OCI-LY3 (cell line): ENCODE measurements around the gene SAMD4A.

Source experiments
- H2AFZ ChIP-seq: fragments of 200-600, 300-600 bp; shearing (Covaris generic); 2 replicates; pipeline ENCODE4 v1.6.0; 2014; ENCODE audit warnings: antibody characterized with exemption, low read depth, low read length
- H3K27ac ChIP-seq: fragments of 200-600, 300-600 bp; sonication (generic); 2 replicates; pipeline ENCODE4 v1.5.1; 2014; ENCODE audit warnings: mild to moderate bottlenecking, low read length, moderate library complexity, mixed read lengths
- H3K27me3 ChIP-seq: fragments of 200-600, 300-600 bp; sonication (generic); 2 replicates; pipeline ENCODE4 v1.6.1; 2014; ENCODE audit warnings: low read depth, low read length, mixed read lengths
- H3K36me3 ChIP-seq: fragments of 200-600, 300-600 bp; sonication (generic); replicated peaks from 2 replicates; pipeline ENCODE3; 2014; ENCODE audit warnings: low read depth, low read length, mixed read lengths
- H3K4me1 ChIP-seq: fragments of 300-600, 200-600 bp; sonication (generic); 2 replicates; pipeline ENCODE4 v1.6.1; 2014; ENCODE audit warnings: low read length, mixed read lengths
- H3K4me2 ChIP-seq: fragments of 200-600, 300-600 bp; sonication (generic); 2 replicates; pipeline ENCODE4 v1.6.1; 2014; ENCODE audit warnings: low read length, mixed read lengths
- H3K4me3 ChIP-seq: fragments of 300-600, 200-600 bp; sonication (generic); 2 replicates; pipeline ENCODE4 v1.5.1; 2014; ENCODE audit warnings: antibody characterized with exemption, mild to moderate bottlenecking, low read length, moderate library complexity
- H3K79me2 ChIP-seq: fragments of 300-600, 200-600 bp; shearing (Covaris generic); 2 replicates; pipeline ENCODE4 v1.6.1; 2014; ENCODE audit warnings: mild to moderate bottlenecking, low read length, mixed read lengths
- H3K9ac ChIP-seq: fragments of 300-600, 200-600 bp; shearing (Covaris generic); 2 replicates; pipeline ENCODE4 v1.6.0; 2014; ENCODE audit warnings: mild to moderate bottlenecking, low read length, moderate library complexity
- H3K9me3 ChIP-seq: fragments of 200-600, 300-600 bp; shearing (Covaris generic); 2 replicates; pipeline ENCODE4 v1.6.1; 2014; ENCODE audit warnings: low read length, mixed read lengths; ENCODE audit not compliant: insufficient read depth
- H4K20me1 ChIP-seq: fragments of 200-600, 300-600 bp; sonication (generic); 2 replicates; pipeline ENCODE4 v1.6.1; 2016; ENCODE audit warnings: low read length, mixed read lengths; ENCODE audit not compliant: insufficient read depth
- CTCF ChIP-seq: fragments of 200-600, 300-600 bp; sonication (generic); IDR thresholded peaks from 2 replicates; pipeline ENCODE4 v1.5.1; 2014; ENCODE audit warnings: antibody characterized with exemption, low read length, low read depth
- EZH2phosphoT487 ChIP-seq: fragments of 200-600 bp; shearing (Covaris generic); IDR thresholded peaks from 2 replicates; pipeline ENCODE4 v1.6.1; 2018; ENCODE audit warnings: antibody characterized with exemption, mixed run types, low read depth

SAMD4A gene

GRCh38 chr14:54556535-54556934, 10.4 kb upstream of the SAMD4A start:
- Histone ChIP-seq H3K4me1 (no peaks in the 10 kb centered on the region; the same call in 1 of the 2 replicates), H3K9ac (no peak overlapping the region), H3K4me3 (no peak overlapping the region), H3K27me3 (peaks cover 7% of the 10 kb centered on the region), H3K4me2 (no peak overlapping the region), H3K27ac (no peak overlapping the region), H2AFZ (no peak overlapping the region), H3K79me2 (no peaks in the 10 kb centered on the region), H4K20me1 (no peaks in the 10 kb centered on the region), H3K9me3 (no peaks in the 10 kb centered on the region), H3K36me3 (no peaks in the 10 kb centered on the region)
- TF ChIP-seq EZH2phosphoT487 (no peak), CTCF (no peak)

GRCh38 chr14:54562334-54562733, 4.6 kb upstream of the SAMD4A start:
- H4K20me1 ChIP-seq = no peaks in the 10 kb centered on the region
- no peak overlapping the region for H3K4me3 ChIP-seq
- no peaks in the 10 kb centered on the region for H3K36me3 ChIP-seq
- TF ChIP-seq EZH2phosphoT487 (no peak), CTCF (no peak)
- H2AFZ ChIP-seq = no peak overlapping the region
- H3K27me3 ChIP-seq = peaks cover 16% of the 10 kb centered on the region
- H3K4me1 ChIP-seq = peaks cover 10% of the 10 kb centered on the region
- H3K9me3 ChIP-seq = no peaks in the 10 kb centered on the region
- H3K27ac ChIP-seq = no peak overlapping the region
- no peaks in the 10 kb centered on the region for H3K79me2 ChIP-seq
- H3K4me2 ChIP-seq = no peak overlapping the region
- no peak overlapping the region for H3K9ac ChIP-seq

DNA sequence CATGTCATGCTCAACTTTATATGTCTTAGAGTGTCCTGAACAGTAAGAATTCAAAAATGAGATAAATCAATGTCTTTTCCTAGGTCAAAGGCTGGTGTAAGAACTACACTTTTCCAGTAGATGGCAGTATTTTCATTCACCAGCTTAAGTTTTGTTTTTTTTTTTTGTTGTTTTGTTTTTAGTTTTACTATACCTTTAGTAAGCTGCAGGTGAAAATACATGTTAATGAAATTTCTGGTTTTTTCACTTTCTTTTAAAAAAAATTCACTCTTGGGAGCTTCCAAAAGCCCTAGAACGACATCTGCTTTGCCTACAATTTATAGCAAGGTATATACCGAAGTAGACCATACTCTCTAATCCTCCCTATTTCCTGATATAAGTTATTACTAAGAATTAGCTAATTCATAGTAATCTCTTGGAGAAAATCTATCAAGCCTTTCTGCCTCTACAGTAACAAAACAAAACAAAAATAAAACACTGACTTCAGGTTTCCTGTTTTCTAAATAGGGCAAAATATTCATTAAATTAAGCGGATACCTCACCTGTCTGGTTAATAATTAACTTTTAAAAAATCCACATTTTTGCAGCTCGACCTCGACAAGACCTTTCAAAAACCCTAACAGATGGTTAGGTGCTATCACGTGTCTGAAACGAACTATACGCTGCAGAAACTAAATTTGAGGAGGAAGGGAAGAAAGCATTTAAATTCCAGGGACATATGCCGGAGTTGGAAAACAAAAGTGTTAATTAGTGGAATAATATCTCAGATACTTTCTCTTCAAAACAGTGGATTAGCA, 2.7 kb upstream of the SAMD4A start:
- Histone ChIP-seq H3K9ac (no peak overlapping the region), H4K20me1 (no peaks in the 10 kb centered on the region), H2AFZ (no peak overlapping the region), H3K4me1 (peaks cover 10% of the 10 kb centered on the region), H3K79me2 (no peaks in the 10 kb centered on the region), H3K27me3 (peaks cover 24% of the 10 kb centered on the region), H3K4me3 (peak overlapping the region; percentile 90), H3K4me2 (peak overlapping the region; percentile 99), H3K27ac (no peak overlapping the region), H3K9me3 (no peaks in the 10 kb centered on the region), H3K36me3 (no peaks in the 10 kb centered on the region)
- TF ChIP-seq EZH2phosphoT487 (no peak), CTCF (peak; percentile 83)

DNA sequence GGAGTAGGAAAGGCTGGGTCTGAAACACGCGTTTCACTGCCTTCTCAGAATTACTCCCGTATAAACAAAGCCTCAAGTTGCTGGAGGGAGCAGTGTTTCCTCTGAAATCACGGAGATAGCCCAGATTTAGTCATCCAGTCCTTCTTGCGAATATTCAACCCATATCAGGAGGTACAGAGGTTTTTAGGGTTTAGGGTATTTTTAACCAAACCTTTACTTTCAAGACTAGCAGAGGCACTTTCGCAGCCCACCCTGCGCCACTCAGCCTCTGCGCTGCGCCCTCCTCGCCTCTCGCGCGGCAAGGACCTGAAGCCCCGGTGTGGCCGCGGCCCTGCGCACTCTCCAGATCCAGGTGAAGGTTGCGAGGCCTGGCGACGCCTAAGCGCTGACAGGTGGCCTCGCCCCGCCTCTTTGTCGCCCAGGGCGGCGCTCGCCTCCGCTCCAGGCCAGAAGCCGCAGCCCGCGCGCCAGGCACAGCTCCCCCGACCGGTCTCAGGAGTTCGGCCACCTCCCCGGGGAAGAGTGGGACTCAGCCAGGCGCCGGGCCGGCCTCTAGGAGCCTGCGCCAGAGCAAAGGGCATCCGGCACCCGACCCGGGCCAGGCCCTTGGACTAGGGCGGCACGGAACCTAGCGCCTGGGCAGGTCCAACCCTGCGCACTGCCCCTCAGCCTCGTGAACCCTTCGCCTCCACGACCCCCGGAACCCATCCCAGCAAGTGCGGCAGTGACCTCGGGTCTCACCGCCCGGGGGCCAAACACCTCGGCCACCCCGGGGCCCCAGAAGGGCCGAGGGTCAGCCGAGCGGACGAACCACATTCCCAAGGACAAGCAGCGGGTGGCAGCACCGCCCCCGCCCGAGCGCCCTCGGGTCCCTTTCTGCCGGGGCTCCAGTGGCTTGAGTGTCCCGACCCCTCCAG, 1.8 kb upstream of the SAMD4A start:
- Histone ChIP-seq H3K36me3 (no peaks in the 10 kb centered on the region), H3K79me2 (no peaks in the 10 kb centered on the region), H3K27me3 (peaks cover 23% of the 10 kb centered on the region), H3K9ac (peak overlapping the region; percentile 30), H2AFZ (peak overlapping the region; percentile 42), H3K4me1 (peaks cover 10% of the 10 kb centered on the region), H3K4me2 (peak overlapping the region; percentile 99), H3K27ac (no peak overlapping the region), H3K9me3 (no peaks in the 10 kb centered on the region), H4K20me1 (no peaks in the 10 kb centered on the region), H3K4me3 (peak overlapping the region; percentile 90)
- TF ChIP-seq CTCF = no peak; the same call in 1 of the 2 replicates
- TF ChIP-seq EZH2phosphoT487 = no peak
